ENCODE data around the gene PAQR6.
"Not testable (repeated sequence)": the region's sequence is repeated elsewhere in the genome, so short reads cannot be mapped to it uniquely, and the experiment has no call there.

Gene PAQR6

GRCh38 chr1:156229809-156230472 lies 17.9 kb downstream of the PAQR6 start:
- DNase-seq = no peak

GRCh38 chr1:156228501-156228900 lies 19.4 kb downstream of the PAQR6 start:
- DNase-seq = no peak

- DNase-seq = no peak
Observed at GRCh38 chr1:156226782-156227181, 21.1 kb downstream of the PAQR6 start.

- DNase-seq = no peak
Observed at GRCh38 chr1:156226116-156226538, 21.7 kb downstream of the PAQR6 start.

GRCh38 chr1:156225677-156226014 lies 22.2 kb downstream of the PAQR6 start:
- no peak for DNase-seq

GRCh38 chr1:156221986-156222692 lies 25.7 kb downstream of the PAQR6 start:
- no peak for DNase-seq

GRCh38 chr1:156220226-156220625 lies 27.6 kb downstream of the PAQR6 start:
- no peak for DNase-seq

GRCh38 chr1:156217871-156218270 lies 30.0 kb downstream of the PAQR6 start:
- no peak for DNase-seq

- not testable (repeated sequence) for DNase-seq
Observed at GRCh38 chr1:156216361-156217086, 31.3 kb downstream of the PAQR6 start.

GRCh38 chr1:156214024-156214748 lies 33.7 kb downstream of the PAQR6 start:
- DNase-seq = no peak

GRCh38 chr1:156213644-156213966 lies 34.3 kb downstream of the PAQR6 start:
- DNase-seq = no peak

- peak; percentile 75 to 87 for DNase-seq
Observed at GRCh38 chr1:156212833-156213643, 34.8 kb downstream of the PAQR6 start, which contains the start of gene PMF1. Gene PMF1 (plus strand): TSS chr1:156213007. CDS start chr1:156213016, 9 bp downstream.

- DNase-seq = no peak
Observed at GRCh38 chr1:156212130-156212529, 35.7 kb downstream of the PAQR6 start.

- DNase-seq = no peak
Observed at GRCh38 chr1:156211243-156211642, 36.6 kb downstream of the PAQR6 start.

- DNase-seq = no peak
Observed at GRCh38 chr1:156204686-156205085, 43.2 kb downstream of the PAQR6 start.

- peak in 1 of 2 experiments; percentile 4 for DNase-seq
Observed at GRCh38 chr1:156203331-156203730, 44.5 kb downstream of the PAQR6 start.

GRCh38 chr1:156200044-156200443 lies 47.8 kb downstream of the PAQR6 start:
- no peak for DNase-seq

- no peak for DNase-seq
Observed at GRCh38 chr1:156198831-156199349, 49.0 kb downstream of the PAQR6 start.

GRCh38 chr1:156196445-156196844 lies 51.4 kb downstream of the PAQR6 start:
- no peak for DNase-seq

- no peak for DNase-seq
Observed at GRCh38 chr1:156195853-156196252, 52.0 kb downstream of the PAQR6 start.

- DNase-seq = no peak
Observed at GRCh38 chr1:156194300-156194652, 53.6 kb downstream of the PAQR6 start.

All from SW 1271 (cell line).